SKM-1 treated with dmso at 0.1 percent for 144 hours (cell line): ENCODE measurements around the gene BCAR1.
"Not testable (repeated sequence)": the region's sequence is repeated elsewhere in the genome, so short reads cannot be mapped to it uniquely, and the experiment has no call there.

Experiments
- DNase-seq: peaks from one replicate; lab custom pipeline; 2025; ENCODE audit not compliant: unreplicated experiment; lab: John Stamatoyannopoulos, UW

Gene BCAR1

DNA sequence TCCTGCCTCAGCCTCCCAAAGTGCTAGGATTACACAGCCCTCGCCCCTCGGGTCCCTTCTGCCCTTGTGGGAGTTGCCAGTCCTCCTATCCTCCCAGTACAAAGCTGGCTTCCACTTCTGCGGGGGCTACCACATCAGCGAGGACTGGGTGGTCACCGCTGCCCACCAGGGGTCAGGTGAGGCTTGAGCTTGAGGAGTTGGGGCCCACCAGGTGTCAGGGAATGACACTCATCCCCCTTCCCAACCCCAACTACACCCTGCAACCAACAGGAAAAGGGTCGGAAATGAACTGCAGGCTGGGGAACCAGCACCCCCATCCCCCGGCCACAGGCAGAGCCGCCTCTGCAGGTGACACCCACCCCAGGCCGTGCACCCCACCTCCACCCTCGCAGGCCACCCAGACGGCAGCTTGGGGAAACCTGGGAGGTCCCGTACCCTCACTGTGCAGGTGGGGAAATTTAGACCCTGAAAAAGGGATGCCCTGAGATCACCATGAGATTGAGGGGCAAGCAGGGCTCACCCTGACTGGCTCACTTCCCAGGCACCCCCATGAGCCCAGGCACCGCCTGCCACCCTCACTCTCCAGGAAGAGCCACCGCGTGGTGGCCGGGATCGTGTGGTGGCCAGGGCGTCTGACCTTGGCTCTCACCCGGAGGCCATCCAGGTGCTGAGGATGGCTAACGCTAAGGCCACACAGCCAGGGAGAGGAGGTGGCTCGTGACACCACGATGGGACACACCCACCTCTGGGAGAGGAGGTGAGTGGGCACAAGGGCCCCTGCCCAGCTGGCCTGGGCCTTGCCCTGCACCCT is 24.7 kb downstream of the BCAR1 start:
- DNase-seq, result no peak

DNA sequence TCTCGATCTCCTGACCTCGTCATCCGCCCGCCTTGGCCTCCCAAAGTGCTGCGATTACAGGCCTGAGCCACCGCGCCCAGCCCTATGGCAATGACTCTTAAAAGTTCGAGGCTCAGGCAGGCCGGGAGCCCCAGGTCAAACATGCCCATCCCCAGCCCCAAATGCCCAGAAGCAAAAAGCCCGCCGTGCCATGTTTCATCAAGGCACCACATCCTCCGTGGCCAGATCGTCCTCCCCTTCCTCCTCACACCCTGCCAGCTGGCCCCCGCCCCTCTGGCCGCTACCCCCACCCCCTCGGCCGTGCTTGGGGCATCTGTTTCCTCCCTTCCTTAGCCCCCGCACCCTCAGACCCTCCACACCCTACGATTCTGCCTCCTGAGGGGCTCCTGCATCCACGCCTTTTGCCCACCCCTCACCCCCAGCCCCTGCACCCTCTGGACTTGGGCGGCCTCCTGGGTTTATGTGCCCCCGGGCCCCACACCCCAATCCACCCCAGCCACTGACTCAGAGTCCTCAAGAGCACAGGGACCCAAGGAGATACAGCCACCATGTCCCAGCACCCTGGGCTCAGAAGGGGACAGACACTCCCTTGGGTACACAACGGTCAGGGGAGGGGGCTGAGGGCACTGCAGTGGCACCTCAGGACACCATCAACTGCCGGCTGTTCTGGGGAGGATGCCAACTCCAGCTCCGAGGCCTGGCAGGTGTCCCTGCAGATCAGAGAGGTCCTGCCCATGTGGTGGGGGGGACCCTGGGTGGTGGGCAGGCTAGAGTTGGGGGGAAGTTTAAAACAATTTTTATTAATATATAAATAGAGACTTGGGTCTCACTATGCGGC is 25.5 kb downstream of the BCAR1 start:
- no peak for DNase-seq

DNA sequence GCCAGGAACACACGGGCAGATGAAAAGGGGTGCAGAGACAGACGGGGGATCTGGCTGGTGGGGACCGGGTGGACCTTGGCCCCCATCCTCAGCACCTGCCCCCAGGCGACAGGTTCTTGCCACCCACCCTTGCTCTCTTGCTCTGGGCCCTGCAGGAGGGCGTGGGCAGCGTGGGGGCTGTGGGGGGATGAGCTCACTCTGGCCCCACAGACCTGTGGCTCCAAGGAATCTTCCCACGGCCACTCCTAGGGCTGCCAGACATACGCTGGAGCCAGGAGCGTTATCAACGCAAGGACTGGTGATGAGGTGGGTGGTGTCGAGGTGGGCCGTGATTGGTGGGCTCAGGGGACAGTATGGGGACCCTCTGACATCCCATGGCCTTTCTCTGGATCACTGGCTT is 26.3 kb downstream of the BCAR1 start:
- no peak for DNase-seq

DNA sequence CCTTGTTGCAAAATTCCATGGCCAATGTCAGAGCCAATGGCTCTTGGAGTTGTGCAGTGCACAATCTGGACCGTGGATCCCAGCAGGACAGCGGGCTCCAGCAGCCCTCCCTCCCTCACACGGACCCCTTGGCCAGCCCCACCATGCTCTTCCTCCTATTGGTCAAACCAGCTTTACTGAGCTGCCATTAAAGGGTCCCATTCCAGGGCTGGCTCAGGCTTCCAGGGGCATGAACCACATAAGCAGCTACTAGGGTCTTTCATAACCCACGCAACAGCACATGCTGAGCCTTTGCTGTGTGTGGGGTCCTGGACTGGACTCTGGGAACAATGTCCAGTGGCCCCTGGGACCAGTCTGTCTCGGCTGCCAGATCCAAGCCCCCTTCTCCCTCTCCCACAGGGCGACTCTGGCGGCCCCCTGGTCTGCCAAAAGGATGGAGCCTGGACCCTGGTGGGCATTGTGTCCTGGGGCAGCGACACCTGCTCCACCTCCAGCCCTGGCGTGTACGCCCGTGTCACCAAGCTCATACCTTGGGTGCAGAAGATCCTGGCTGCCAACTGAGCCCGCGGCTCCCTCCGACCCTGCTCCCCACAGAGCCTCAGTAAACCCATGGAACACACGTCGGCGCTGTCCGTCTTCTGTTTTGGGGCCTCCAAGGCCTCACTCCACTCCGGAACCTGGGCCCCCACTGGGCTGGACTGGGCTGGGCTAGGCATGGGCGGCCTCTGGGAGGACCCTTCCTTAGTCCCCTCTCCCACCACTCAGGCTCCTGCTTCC is 26.9 kb downstream of the BCAR1 start:
- DNase-seq, result no peak

DNA sequence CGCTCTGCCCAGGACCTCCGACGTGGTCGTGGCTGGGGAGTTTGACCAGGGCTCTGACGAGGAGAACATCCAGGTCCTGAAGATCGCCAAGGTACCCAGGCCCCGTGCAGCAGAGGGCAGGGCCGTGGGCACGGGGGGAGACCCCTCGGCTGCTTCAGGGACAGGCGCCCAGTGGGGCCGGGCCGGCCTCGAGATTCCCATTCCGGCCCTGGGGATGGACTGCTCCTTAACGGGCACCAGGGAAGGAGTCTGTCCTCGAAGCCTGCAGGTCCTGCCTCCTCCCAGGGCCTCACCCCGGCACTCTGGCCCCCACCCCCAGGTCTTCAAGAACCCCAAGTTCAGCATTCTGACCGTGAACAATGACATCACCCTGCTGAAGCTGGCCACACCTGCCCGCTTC is 28.3 kb downstream of the BCAR1 start:
- DNase-seq, result not testable (repeated sequence)

DNA sequence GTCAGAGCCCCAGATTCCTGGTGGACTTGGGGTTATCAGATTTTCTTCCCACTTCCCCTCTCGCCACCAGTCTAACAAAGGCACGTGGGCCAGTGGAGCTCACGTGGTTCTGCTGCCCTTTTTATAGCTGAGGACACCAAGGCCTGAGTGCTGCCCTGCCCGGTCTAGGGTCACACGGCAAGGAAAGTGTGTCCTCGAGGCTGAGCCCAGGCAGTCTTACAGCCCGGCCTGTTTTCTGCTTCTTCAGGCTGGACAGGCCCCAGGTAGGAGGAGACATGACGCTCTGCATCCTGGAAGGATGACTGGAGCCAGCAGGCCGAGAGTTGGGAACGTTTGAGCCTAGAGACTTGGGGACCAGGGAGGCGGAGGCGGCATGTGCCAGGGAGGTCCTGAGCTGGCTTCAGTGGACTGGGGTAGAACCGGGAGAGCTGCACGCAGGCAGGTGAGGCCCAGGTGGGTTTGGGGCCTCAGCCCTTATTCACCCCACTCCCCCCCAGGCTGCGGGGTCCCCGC is 29.1 kb downstream of the BCAR1 start:
- no peak for DNase-seq

DNA sequence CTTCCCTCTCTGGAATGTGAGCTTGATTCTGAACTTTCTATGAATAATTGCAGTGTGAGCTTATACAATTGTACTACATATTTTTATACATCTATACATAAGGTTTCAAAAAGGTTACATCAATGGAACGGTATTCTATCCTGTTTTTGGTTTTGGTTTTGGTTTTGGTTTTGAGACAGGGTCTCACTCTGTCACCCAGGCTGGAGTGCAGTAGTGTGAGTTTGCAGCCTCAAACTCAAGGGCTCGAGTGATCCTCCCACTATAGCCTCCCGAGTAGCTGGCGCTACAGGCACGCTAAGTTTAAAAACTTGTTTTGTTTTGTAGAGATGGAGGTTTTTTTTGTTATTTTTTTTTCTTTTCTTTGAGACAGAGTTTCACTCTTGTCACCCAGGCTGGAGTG is 31.6 kb downstream of the BCAR1 start:
- DNase-seq, result no peak

DNA sequence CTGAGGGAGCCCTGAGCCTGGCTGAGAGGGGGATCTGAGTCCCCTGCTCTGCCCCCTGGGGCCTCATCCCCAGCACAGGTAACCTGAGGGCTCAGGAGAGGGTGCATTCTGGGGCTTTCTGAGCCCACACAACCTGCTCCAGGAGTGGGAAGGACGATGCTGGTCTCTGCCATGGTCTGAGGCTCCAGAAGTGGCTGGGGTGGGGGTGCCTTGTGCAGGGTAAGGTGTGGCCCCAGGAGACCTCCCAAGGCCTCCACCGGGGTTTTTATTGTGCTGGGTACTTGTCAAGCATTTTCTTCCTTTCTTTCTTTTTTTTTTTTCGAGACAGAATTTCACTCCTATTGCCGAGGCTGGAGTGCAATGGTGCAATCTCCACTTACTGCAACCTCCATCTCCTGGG is 32.3 kb downstream of the BCAR1 start:
- DNase-seq, result no peak

DNA sequence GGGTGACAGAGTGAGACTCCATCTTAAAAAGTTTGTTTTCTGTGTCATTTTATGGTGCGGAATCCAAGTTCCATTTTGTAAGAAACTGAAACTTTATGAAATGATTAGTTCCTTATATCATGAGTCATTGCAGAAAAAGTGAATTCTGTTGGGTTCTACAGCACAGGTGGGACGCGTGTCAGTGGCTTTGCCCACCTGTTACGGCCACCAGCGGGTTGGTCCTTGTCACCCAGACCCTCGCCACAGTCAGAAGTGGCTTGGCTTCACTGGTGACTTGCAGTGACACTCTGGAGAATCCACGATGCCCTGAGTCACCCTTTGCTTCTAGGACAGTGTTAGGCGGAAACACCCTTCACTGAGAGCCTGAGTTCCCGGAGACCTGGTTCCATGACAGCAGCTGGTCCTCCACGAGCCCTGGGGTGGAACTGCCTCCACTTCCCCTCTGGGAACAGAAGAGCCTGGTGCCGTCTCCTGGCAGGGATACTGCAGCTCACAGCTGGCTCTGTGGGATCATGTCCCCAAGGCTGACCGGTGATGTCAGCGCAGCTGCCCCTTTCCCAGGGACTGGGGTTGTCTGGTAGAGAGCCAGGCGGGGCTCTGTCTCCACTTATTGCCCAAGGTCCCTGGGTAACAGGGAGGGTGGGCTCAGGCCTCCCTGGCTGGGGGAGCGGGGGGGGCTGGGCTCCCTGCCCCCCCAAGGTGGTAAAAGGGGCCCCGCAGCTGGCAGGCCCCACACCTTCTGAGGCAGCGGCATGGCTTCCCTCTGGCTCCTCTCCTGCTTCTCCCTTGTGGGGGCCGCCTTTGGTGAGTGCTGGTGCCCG is 33.0 kb downstream of the BCAR1 start, which contains the start of gene CTRB1:
Gene CTRB1, plus strand, starts transcription at position 733 of the 821 bp plus-strand sequence. Its CDS starts 20 bp downstream, at position 753.
- no peak for DNase-seq

DNA sequence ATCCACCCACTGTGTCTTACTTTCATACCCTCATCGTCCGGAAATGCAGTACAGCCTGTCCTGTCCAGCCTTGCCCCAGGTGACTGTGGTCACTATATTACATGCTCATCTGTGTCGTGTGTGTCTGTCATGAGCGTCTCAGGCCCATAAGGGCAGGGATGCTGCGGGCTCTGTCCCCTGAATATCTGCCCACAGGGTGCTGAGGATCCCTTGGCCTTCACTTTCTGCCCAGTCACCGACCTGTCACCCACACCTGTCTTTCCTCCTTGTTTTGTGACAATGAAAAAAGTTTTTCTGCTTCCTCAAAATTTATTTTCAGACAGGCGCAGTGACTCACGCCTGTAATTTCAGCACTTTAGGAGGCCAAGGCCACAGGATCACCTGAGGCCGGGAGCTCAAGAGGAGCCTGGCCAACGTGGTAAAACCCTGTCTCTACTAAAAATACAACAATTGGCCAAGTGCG is 34.0 kb downstream of the BCAR1 start:
- DNase-seq, result no peak

DNA sequence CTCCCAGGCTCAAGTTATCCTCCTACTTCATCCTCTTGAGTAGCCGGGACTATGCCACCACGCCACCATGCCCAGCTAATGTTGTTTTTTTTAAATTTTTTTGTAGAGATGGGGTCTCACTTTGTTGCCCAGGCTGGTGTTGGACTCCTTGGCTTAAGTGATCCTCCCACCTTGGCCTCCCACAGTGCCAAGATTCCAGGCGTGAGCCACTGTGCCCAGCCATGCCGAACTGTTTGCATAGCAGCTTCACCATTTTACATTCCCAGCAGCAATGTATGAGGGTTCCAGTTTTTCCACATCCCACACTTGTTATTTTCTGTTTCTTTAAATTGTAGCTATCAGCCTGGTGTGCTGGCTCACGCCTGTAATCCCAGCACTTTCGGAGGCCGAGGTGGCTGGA is 34.8 kb downstream of the BCAR1 start:
- no peak for DNase-seq

DNA sequence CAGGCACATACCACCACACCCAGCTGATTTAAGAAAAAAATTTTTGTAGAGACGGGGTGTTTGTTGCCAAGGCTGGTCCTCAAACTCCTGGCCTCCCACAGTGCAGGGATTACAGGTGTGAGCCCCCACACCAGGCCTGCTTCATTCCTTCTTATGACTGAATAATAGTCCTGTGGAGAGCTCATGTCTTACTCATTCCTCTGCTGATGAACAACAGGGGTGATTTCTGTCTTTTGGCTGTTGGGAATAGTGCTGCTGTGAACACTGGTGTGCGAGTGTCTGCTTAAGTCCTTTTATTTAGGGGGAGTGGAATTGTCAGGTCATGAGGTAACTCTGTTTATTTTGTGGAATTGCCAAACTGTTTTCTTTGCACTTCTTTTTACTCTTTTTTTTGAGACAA is 35.3 kb downstream of the BCAR1 start:
- no peak for DNase-seq

DNA sequence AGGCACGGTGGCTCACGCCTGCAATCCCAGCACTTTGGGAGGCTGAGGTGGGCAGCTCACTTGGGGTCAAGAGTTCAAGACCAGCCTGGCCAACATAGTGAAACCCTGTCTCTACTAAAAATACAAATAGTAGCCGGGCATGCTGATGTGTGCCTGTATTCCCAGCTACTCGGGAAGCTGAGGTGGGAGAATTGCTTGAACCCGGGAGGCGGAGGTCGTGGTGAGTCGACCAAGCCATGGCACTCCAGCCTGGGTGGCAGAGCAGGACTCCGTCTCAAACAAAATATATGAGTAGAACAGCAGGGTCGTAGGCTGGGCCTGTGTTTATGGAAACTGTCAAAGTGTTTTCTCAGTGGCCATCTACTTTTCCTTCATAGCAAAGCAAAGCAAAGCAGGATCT is 40.1 kb downstream of the BCAR1 start:
- DNase-seq, result not testable (repeated sequence)

DNA sequence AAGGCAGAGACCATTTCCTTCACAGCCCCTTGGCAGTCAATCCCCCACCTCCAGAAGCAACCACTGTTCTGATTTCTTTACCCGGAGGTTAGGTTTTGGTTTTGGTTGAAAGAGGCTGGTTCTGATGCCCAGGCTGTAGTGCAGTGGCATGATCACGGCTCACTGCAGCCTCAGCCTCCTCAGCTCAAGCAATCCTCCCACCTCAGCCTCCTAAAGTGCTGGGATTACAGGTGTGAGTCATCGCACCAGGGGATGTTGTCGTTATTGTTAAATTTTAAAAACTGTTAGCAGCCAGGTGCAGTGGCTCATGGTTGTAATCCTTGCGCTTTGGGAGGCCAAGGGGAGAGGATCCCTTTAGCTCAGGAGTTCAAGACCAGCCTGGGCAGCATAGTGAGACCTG is 41.5 kb downstream of the BCAR1 start:
- DNase-seq, result no peak

DNA sequence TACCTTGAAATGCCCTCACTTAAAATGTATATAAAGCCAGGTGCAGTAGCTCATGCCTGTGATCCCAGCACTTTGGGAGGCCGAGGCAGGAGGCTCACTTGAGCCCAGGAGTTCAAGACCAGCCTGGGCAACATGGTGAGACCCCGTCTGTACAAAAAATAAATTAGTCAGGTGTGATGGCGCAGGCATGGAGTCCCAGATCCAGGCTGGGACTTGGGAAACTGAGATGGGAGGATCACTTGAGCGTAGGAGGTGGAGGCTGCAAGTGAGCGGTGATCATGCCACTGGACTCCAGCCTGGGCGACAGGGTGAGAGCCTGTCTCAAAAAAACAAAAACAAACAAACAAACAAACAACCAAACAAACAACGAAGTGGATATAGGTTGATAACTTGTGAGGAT is 41.9 kb downstream of the BCAR1 start:
- DNase-seq, result not testable (repeated sequence)

DNA sequence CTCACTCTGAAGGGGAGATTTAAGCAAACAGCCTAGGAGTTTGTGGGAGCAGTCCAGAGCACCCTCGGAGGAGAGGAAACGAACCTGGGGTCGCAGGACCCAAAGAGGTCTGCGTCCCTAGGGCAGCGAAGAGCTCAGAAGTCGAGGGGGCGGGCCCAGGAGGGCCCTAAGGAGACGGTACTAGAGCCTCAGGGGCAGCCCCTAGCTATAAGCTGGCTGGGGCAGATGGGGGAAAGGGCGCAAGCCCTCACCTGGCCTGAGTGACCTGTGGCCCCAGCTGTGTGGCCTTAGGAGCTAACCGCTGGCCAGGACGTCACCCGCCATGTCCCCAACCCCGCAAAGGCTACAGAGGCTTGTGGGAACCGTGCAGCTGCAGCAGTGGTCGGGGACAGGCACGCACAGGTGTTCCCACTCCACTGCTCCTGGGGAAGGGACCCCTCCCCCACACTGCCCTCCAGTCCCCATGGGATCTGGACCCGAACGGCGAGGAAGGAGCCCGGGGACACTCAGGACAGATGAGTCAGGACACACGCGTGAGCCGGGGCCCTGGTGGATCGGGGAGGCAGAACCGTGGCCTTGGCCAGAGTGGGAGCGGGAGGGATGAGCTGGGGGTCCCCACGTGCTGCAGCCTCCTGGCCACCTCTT is 42.4 kb downstream of the BCAR1 start:
- no peak for DNase-seq

DNA sequence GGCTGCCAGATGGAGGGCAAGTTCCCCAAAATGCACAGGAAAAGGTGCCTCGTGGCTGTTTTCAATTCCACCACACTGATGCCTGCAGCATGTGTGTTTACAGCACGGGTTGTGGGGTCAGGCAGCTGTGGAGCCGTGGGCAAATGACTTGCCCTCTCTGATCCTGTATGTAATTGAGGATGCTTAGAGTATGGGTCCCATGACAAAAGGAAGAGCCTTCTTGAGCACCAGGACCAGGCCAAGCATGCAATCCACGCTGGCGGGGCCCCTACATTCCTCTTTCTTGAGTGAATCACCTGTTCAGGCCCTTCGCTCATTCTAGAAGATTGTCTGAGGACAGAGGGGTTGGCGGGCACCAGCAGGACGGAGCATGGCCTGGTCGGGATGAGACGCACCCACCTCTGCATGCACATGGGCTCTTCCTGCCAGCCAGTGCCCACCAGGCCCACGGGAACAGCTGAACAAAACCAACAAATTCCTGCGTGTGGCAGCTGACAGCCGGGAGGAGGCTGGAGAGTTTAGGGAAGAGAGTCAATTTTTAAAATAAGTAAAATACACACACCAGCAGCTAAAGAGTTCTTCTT is 43.1 kb downstream of the BCAR1 start:
- DNase-seq, result no peak

DNA sequence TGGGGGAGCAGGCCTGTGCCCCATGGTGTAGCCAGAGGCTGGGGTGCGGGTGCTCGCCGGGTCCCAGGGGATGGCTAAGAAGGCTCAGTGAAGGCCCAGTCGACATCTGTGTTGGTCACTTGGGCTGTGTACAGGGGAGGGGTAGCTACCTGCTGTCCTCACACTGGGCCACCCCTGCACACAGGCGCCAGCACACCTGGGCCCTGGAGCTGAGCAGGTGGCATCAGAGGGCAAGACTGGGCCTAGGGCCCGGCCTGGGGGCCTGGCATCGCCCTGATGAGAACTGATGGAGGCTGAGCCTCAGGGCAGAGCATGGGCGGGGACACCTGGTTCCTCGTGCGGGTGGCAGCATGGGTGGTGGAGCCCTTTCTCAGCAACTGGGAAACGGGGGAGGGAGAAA is 43.6 kb downstream of the BCAR1 start:
- DNase-seq, result no peak

DNA sequence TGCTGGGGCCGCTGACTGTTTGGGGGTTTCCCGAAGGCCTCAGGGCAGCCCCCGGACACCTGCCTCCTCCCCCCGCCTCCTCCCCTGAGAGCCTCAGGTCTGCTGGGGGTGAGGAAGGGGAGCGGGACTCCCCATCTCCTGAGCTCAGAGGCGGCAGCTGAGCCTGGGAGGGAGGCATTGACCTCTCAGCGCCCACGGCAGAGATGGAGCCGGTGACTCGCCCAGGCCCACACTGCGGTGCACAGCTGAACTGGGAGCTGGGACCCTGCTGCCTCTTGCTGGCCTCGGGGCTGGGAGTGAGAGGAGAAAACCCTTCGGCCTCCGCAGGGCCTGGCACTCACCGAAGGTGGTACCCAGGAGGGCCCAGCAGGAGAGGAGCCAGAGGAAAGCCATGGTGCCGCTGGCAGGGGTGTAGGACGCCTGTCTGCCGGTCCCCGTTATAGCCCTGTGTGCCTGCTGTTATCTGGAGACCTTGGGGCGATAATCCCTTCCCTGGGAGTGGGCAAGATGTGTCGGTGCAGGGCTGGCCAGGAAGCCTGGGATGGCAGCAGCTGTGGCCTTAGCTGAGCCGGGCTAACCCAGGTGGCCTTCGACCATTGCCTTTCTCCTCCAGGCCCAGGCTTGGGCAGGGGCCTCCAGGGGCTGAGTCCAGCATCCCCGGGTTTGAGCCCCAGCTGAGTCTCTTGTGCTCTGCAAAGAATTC is 44.5 kb downstream of the BCAR1 start, which contains the start of gene CTRB2:
Gene CTRB2, minus strand, starts transcription at position 413 of the 703 bp plus-strand sequence. Its CDS starts 20 bp downstream, at position 393.
- DNase-seq, result no peak
